Stomach smooth muscle (tissue), 2 donors: ENCODE measurements around the gene TAS1R2.

ENCODE experiments used
- H3K27ac ChIP-seq: one replicate; pipeline ENCODE4 v1.7.0; 2013; ENCODE audit warnings: mild to moderate bottlenecking, low read length, inconsistent platforms
- H3K27me3 ChIP-seq, 2 donors: one replicate each; pipeline ENCODE4 v1.7.0; 2013; ENCODE audit warnings: low read length in 2 of 2; ENCODE audit not compliant: insufficient read depth in 2 of 2, control insufficient read depth in 1 of 2
- H3K36me3 ChIP-seq, 2 donors: one replicate each; pipeline ENCODE4 v1.7.0; 2013; ENCODE audit warnings: low read length in 2 of 2; ENCODE audit not compliant: control insufficient read depth in 2 of 2, insufficient read depth in 2 of 2
- H3K4me1 ChIP-seq: one replicate; pipeline ENCODE4 v1.7.0; 2013; ENCODE audit warnings: low read length; ENCODE audit not compliant: control insufficient read depth, insufficient read depth
- H3K4me3 ChIP-seq, 2 donors: one replicate each; pipeline ENCODE4 v1.7.0; 2013; ENCODE audit warnings: low read length in 2 of 2
- H3K9ac ChIP-seq, 2 donors: one replicate each; pipeline ENCODE4 v1.7.0; 2013; ENCODE audit warnings: low read length in 2 of 2, mild to moderate bottlenecking in 1 of 2
- H3K9me3 ChIP-seq, 2 donors: one replicate each; pipeline ENCODE4 v1.7.0; 2013; ENCODE audit warnings: low read length in 2 of 2; ENCODE audit not compliant: control insufficient read depth in 2 of 2
- donor health status: healthy.
- donor health status: Pancreatic carcinoma.

TAS1R2 gene

DNA sequence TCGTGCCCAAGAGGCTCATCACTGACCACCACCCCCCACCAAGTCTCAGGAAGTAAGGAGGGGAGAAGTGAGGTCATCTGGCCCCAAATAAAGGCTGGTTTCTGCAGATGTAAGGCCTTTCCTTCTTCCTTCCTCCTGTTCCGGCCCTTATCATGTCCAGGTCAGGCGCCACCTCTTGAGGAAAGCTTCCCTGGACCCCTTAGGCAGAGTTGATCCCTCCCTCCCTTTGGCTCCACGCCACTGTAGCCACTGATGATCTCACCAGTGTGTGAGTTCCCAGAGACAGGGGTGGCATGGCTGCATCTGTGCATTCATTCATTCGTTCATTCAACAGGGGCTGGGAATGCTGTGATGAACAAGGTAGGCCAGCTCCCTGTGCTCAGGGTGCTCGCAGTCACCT lies 59.2 kb downstream of the TAS1R2 start:
- no peaks in the 10 kb centered on the region for H3K36me3 ChIP-seq
- no peak overlapping the region for H3K27ac ChIP-seq
- no peaks in the 10 kb centered on the region for H3K4me1 ChIP-seq
- no peak overlapping the region for H3K9ac ChIP-seq
- no peak overlapping the region for H3K4me3 ChIP-seq
- H3K27me3 ChIP-seq: peaks cover 4 to 19% of the 10 kb centered on the region in 2 donors
- H3K9me3 ChIP-seq: no peaks in the 10 kb centered on the region

DNA sequence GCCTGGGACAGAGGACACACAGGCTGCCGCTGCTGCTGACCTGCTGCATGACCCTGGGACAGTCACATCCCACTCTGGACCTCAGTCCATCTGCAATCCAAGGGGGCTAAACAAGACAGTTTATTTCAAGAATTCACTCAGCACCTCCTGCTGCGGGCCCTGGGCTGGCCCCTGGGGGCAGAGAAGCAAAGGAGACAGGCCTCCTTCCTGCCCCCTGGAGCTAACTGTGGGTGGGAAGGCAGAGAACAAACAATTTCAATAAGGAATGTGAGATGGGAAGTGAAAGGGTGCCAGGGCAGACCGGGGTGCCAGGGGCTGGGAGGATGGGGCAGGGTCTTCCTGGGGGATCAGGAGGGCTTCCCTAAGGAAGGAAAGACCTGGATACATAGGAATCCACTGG lies 60.0 kb downstream of the TAS1R2 start:
- Histone ChIP-seq H3K4me1 (no peaks in the 10 kb centered on the region), H3K27me3 (peaks cover 4 to 17% of the 10 kb centered on the region in 2 donors), H3K27ac (no peak overlapping the region), H3K36me3 (no peaks in the 10 kb centered on the region), H3K9ac (no peak overlapping the region), H3K9me3 (no peaks in the 10 kb centered on the region), H3K4me3 (no peak overlapping the region)

DNA sequence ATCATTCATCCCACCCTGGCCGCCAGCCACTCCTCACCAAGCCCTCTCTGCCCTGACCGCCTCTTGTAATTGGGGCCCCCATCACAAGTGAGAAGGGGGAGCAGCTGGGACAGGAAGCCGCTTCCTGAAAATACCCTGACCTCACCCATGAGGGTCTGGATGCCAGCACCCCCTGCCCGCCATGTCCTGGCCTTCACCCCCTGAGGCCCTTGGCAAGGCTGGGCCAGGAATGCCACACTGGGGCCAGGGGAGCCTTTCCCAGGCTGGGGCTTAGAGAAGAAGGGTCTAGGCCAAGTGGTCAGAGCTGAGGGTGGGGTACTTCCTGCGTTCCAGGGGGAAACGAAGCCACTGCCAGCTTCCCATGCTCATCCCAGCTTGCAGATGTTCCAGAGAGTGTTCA lies 60.5 kb downstream of the TAS1R2 start:
- no peaks in the 10 kb centered on the region for H3K36me3 ChIP-seq
- peaks cover 6 to 16% of the 10 kb centered on the region in 2 donors for H3K27me3 ChIP-seq
- no peak overlapping the region for H3K4me3 ChIP-seq
- H3K9me3 ChIP-seq: no peaks in the 10 kb centered on the region
- no peak overlapping the region for H3K9ac ChIP-seq
- H3K4me1 ChIP-seq: no peaks in the 10 kb centered on the region
- H3K27ac ChIP-seq: no peak overlapping the region

DNA sequence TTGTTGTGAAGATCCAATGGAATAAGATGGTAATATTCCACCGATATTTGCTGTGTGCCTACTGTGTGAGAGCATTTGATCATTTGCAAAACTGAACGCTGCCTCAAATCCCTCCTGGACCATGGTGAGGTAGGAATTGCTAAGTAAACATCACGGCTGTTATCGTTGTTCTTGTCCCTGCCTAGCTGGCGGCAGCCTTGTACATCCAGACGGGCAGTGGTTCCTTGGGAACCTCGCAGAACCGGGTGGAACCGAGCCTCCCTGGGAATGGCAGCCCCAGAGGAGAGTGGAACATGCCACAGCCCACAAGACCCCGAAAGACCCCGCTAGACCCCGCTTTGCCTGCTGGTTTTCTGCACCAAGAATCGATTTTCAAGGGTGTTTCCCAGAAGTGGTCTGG lies 60.9 kb downstream of the TAS1R2 start:
- Histone ChIP-seq H3K36me3 (no peaks in the 10 kb centered on the region), H3K4me3 (no peak overlapping the region), H3K9ac (no peak overlapping the region), H3K27ac (no peak overlapping the region), H3K4me1 (no peaks in the 10 kb centered on the region), H3K9me3 (no peaks in the 10 kb centered on the region), H3K27me3 (peaks cover 10 to 17% of the 10 kb centered on the region in 2 donors)

DNA sequence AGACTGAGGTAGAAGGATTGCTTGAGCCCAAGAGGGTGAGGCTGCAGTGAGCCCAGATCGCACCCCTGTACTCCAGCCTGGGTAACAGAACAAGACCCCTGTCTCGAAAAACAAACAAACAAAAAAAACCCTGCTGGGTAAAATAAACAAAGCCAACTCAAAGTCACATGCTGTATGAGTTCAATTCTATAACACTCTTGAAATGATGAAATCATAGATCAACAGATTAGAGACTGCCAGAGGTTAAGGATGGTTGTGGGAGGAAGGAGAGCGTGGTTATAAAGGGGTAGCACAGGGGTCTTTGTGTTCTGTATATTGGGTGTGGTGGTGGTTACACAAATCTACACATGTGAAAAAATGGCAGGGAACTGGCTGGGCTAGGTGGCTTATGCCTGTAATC lies 62.5 kb downstream of the TAS1R2 start:
- no peak overlapping the region for H3K27ac ChIP-seq
- no peak overlapping the region for H3K4me3 ChIP-seq
- H3K4me1 ChIP-seq: no peaks in the 10 kb centered on the region
- H3K36me3 ChIP-seq: no peaks in the 10 kb centered on the region
- no peak overlapping the region for H3K9ac ChIP-seq
- peaks cover 19 to 22% of the 10 kb centered on the region in 2 donors for H3K27me3 ChIP-seq
- peaks cover 4 to 5% of the 10 kb centered on the region in 2 donors for H3K9me3 ChIP-seq

DNA sequence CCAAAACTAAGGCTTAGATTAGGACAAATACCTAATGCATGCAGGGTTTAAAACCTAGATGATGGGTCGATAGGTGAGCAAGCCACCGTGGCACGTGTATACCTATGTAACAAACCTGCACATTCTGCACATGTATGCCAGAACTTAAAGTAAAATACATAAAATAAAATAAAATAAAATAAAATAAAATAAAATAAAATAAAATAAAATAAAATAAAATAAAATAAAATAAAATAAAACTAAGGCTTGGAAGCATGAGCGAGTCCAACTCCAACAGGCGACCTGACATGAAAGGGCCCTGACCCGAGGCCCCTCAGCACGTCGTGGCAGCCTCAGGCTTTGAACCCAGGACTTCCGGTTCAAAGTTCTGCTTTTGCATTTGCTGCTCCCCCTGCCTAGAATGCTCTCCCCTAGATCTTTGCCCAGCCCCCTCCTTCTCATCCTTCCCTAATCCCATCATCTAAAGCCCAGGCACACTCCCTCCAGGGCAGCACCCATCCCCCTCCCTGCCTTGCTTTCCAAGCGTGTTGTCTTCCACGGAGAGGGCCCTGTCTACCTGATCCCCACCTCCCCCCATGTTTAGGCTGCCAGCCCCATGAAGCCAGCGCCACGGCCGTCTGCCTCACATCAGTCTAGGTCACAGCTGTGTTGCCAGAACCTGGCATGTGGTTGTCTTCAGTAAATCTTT lies 64.3 kb downstream of the TAS1R2 start:
- Histone ChIP-seq H3K4me1 (no peaks in the 10 kb centered on the region), H3K9ac (no peak overlapping the region), H3K27me3 (peaks cover 19 to 28% of the 10 kb centered on the region in 2 donors), H3K27ac (no peak overlapping the region), H3K9me3 (peaks cover 5% of the 10 kb centered on the region in 2 donors), H3K36me3 (no peaks in the 10 kb centered on the region), H3K4me3 (no peak overlapping the region)

DNA sequence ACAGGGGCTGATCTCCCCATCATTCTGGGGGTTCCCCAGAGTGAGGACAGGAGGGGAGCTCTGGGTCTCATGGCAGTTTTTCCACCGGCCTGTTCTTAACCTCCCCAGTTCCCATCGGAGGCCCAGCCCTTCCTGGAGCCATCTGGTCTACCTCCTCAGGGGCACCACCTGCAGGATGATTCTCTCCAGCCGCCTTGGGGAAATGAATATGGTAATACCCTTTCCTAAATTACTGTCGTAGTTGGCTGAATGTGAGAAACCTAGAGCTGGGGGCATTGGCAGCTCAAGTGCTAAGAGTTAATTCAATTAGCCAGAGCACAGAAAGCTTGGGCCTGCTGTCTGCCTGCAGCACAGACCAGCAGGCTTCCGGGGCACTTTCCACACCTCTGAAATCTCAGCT lies 64.9 kb downstream of the TAS1R2 start:
- peaks cover 5% of the 10 kb centered on the region in 2 donors for H3K9me3 ChIP-seq
- H3K27ac ChIP-seq: no peak overlapping the region
- no peaks in the 10 kb centered on the region for H3K36me3 ChIP-seq
- no peaks in the 10 kb centered on the region for H3K4me1 ChIP-seq
- no peak overlapping the region for H3K9ac ChIP-seq
- H3K27me3 ChIP-seq: peaks cover 19 to 28% of the 10 kb centered on the region in 2 donors
- no peak overlapping the region for H3K4me3 ChIP-seq

DNA sequence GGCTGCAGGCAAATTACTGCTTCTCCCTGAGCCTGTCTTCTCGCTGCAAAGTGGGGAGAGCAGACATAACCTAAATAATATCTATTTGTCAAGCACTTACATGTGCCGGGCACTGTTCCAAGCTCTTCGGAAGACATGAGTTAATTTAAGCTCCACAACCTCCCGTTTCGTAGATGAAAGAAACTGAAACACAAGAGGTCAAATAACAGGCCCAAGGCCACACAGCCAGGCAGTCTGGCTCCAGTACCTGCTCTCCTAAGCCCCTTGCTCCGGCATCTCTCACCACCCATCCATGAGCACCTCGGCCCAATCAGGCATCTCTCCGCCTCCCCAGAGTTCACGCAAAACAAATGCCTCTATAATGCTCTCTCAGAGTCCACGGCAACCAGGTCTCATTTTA lies 65.4 kb downstream of the TAS1R2 start:
- H3K27me3 ChIP-seq: peaks cover 19 to 24% of the 10 kb centered on the region in 2 donors

DNA sequence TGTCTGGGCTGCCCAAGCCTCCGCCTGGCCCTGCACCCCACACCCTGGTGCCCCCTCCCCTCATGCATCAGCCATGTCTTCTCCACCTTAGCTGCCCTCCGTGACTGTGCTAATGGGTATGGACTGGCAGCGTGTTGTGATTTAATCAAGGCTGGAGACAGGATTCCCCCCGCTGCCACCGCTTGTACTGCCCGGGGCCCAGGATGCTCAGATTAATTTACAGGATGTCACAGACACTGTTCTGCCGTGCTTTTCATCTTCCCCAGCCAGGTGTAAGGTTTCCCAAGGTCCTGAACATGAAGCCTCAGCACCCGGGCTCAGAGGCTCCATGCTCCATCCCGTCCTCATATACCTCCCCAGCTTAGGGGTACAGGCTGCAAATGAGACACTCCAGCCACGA lies 66.3 kb downstream of the TAS1R2 start:
- H3K4me1 ChIP-seq: no peaks in the 10 kb centered on the region
- no peaks in the 10 kb centered on the region for H3K36me3 ChIP-seq
- no peak overlapping the region for H3K27ac ChIP-seq
- no peak overlapping the region for H3K9ac ChIP-seq
- H3K4me3 ChIP-seq: no peak overlapping the region
- H3K9me3 ChIP-seq: peaks cover 5% of the 10 kb centered on the region in 2 donors
- H3K27me3 ChIP-seq: peaks cover 19 to 24% of the 10 kb centered on the region in 2 donors

More for the DNA sequence above, 65.4 kb downstream of the TAS1R2 start:
- no peak overlapping the region for H3K27ac ChIP-seq
- no peak overlapping the region for H3K4me3 ChIP-seq
- H3K36me3 ChIP-seq: no peaks in the 10 kb centered on the region
- H3K9me3 ChIP-seq: peaks cover 5% of the 10 kb centered on the region in 2 donors
- no peak overlapping the region for H3K9ac ChIP-seq
- no peaks in the 10 kb centered on the region for H3K4me1 ChIP-seq

DNA sequence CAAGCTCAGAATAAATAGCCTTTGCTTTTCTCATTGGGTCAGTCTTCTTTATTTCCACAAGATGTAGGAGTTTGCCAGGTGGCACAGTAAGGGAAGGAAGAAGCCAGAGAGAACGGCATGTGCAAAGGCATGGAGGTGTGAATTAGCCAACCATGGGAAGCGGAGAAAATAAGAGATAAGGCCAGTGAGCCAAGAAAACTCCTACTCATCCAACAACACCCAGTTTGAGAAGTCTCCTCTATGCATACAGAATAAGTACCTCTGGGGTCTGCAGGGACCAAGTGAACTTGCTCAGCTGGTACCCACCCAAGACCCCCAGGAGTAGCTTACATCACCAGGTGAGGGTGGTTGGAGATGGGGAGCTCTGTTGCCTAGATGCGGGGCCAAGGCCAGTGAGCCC lies 66.7 kb downstream of the TAS1R2 start:
- H3K27ac ChIP-seq: no peak overlapping the region
- H3K9me3 ChIP-seq: peaks cover 5% of the 10 kb centered on the region in 2 donors
- no peaks in the 10 kb centered on the region for H3K36me3 ChIP-seq
- H3K9ac ChIP-seq: no peak overlapping the region
- H3K27me3 ChIP-seq: peaks cover 19 to 27% of the 10 kb centered on the region in 2 donors
- no peaks in the 10 kb centered on the region for H3K4me1 ChIP-seq
- H3K4me3 ChIP-seq: no peak overlapping the region
